Right lobe of liver (tissue), 6 donors: ENCODE data around the gene UBE2Q2. TPM values are rescaled to one million over a fixed set of nuclear protein-coding genes. Genes with fewer than 3 reads are reported as not detected.

ENCODE experiments used
- ATAC-seq, 4 donors: fragments of 200-7000 bp; cut with Tn5 transposase; one replicate each; pipeline ENCODE4 v1.9.1; 2020; ENCODE audit warnings: mild to moderate bottlenecking in 4 of 4, moderate library complexity in 4 of 4
- DNase-seq, 3 donors: peaks; one replicate each; pipeline ENCODE4 v3.0.0-alpha.2; 2020
- H3K27ac ChIP-seq, 3 donors: fragments of 200-600 bp; one replicate each; pipeline ENCODE4 v1.8.0; 2022
- H3K27me3 ChIP-seq, 2 donors: fragments of 200-600 bp; one replicate each; pipeline ENCODE4 v1.8.0; 2022
- H3K36me3 ChIP-seq, 4 donors: fragments of 200-600 bp; sonication (generic) in 1 of 4; one replicate each; pipeline versions ENCODE4 v1.5.1 to v1.8.0; 2017 to 2022; ENCODE audit warnings: control low read depth in 1 of 4
- H3K4me1 ChIP-seq, 4 donors: fragments of 200-600 bp; sonication (generic) in 1 of 4; one replicate each; pipeline versions ENCODE4 v1.5.1 to v1.8.0; 2017 to 2022; ENCODE audit warnings: control low read depth in 1 of 4
- H3K4me3 ChIP-seq, 3 donors: fragments of 200-600 bp; one replicate each; pipeline ENCODE4 v1.8.0; 2022
- H3K9me3 ChIP-seq, 4 donors: fragments of 200-600 bp; sonication (generic) in 1 of 4; one replicate each; pipeline versions ENCODE4 v1.5.1 to v1.8.0; 2017 to 2022; ENCODE audit warnings: control low read depth in 1 of 4
- CTCF ChIP-seq, 4 donors: fragments of 200-600 bp in 3 of 4; fragments of 450-650 bp in 1 of 4; IDR thresholded peaks; one replicate each; pipeline versions ENCODE4 v1.5.1 to v1.8.0; 2016 to 2022; ENCODE audit warnings: antibody characterized with exemption in 4 of 4, mild to moderate bottlenecking in 2 of 4
- POLR2A ChIP-seq: fragments of 450-650 bp; IDR thresholded peaks from one replicate; pipeline ENCODE4 v1.6.1; 2017; ENCODE audit warnings: antibody characterized with exemption, mild to moderate bottlenecking
- WGBS: methylation state at CpG from one replicate; pipeline ENCODE4 v1.1.6; 2018; ENCODE audit warnings: low coverage, low lambda C conversion rate; ENCODE audit not compliant: insufficient coverage; ENCODE audit errors: missing lambda C conversion rate; 5-methylcytosine and 5-hydroxymethylcytosine counted together
- intact Hi-C, 2 donors: fragments of 100-400 bp; cut with DNase I; formaldehyde crosslinking; loops; one replicate each; pipeline versions ENCODE4 v1.11.2 to v1.14.1; 2022
- total RNA-seq, 6 experiments: library from RNA; depleted of rRNA in 2 of 6; stranded (reverse); fragments of >200 nt in 2 of 6; fragmentation: NEBNext Ultra II Directional in 3 of 6; extraction: Animal tissue kit (Norgen Biotek cat#: 25700) in 3 of 6; gene quantifications; one replicate each; pipeline versions ENCODE4 v1.1.0 to v1.2.4, GENCODE V29; 2016 to 2023
- donor health status: DM: no; HTN: yes; CAD: no.
- donor health status: DM: no; HTN: no; CAD: no.
- donor health status: DM: no; HTN: no; CAD: no.
- donor health status: DM: no; HTN: yes; CAD: no.
- donor health status: DM: no; HTN: yes; CAD: no.

The UBE2Q2 gene
- total RNA-seq, 6 experiments from 2014 or later: 2.6 to 9.5 (median 4.6) TPM

- Histone ChIP-seq H3K4me3 (no peak overlapping the region), H3K36me3 (no peaks in the 10 kb centered on the region), H3K27me3 (no peaks in the 10 kb centered on the region), H3K9me3 (no peaks in the 10 kb centered on the region), H3K27ac (no peak overlapping the region), H3K4me1 (no peaks in the 10 kb centered on the region)
- intact Hi-C loops: no loop called here
- 40% methylated on average over 1 of the region's 1 CpG for WGBS
- DNase-seq (no peak), ATAC-seq (no peak)
- TF ChIP-seq CTCF (IDR thresholded peaks at IDR 0.05) (no peak), POLR2A (no peak)
These were observed 11.5 kb upstream of the UBE2Q2 start for GRCh38 chr15:75831806-75832102.

- ATAC-seq (no peak), DNase-seq (no peak)
- Histone ChIP-seq H3K27ac (no peak overlapping the region), H3K9me3 (no peaks in the 10 kb centered on the region), H3K4me1 (no peaks in the 10 kb centered on the region), H3K4me3 (no peak overlapping the region), H3K27me3 (no peaks in the 10 kb centered on the region), H3K36me3 (no peaks in the 10 kb centered on the region)
- TF ChIP-seq POLR2A (no peak), CTCF (IDR thresholded peaks at IDR 0.05) (no peak)
- intact Hi-C loops: no loop called here
- WGBS: 100% methylated on average over 1 of the region's 3 CpGs
These were observed 11.1 kb upstream of the UBE2Q2 start for GRCh38 chr15:75832114-75832513.

- Histone ChIP-seq H3K27me3 (no peaks in the 10 kb centered on the region), H3K9me3 (no peaks in the 10 kb centered on the region), H3K27ac (no peak overlapping the region), H3K4me3 (no peak overlapping the region), H3K4me1 (no peaks in the 10 kb centered on the region), H3K36me3 (no peaks in the 10 kb centered on the region)
- TF ChIP-seq CTCF (IDR thresholded peaks at IDR 0.05): no peak
- no peak for TF ChIP-seq POLR2A
- no peak for DNase-seq
- intact Hi-C loops: no loop called here
- 90% methylated on average over 2 of the region's 2 CpGs for WGBS
- no peak for ATAC-seq
These were observed 9.2 kb upstream of the UBE2Q2 start for GRCh38 chr15:75834021-75834420.

- WGBS: 56% methylated on average over 2 of the region's 2 CpGs
- intact Hi-C loops: no loop called here
- H3K9me3 ChIP-seq: no peaks in the 10 kb centered on the region
- no peaks in the 10 kb centered on the region for H3K27me3 ChIP-seq
- no peaks in the 10 kb centered on the region for H3K4me1 ChIP-seq
- ATAC-seq: no peak
- H3K36me3 ChIP-seq: no peaks in the 10 kb centered on the region
- no peak overlapping the region for H3K4me3 ChIP-seq
- TF ChIP-seq CTCF (IDR thresholded peaks at IDR 0.05): no peak
- no peak for TF ChIP-seq POLR2A
- no peak overlapping the region for H3K27ac ChIP-seq
- DNase-seq: no peak
These were observed 7.0 kb upstream of the UBE2Q2 start for GRCh38 chr15:75835990-75836958.
